DMS 273 (cell line): ENCODE data around the gene DHRS7C.

Experiments used
- DNase-seq: peaks from one replicate; lab custom pipeline; 2025; ENCODE audit not compliant: unreplicated experiment; lab: John Stamatoyannopoulos, UW

DHRS7C gene, protein sequence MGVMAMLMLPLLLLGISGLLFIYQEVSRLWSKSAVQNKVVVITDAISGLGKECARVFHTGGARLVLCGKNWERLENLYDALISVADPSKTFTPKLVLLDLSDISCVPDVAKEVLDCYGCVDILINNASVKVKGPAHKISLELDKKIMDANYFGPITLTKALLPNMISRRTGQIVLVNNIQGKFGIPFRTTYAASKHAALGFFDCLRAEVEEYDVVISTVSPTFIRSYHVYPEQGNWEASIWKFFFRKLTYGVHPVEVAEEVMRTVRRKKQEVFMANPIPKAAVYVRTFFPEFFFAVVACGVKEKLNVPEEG

DNA sequence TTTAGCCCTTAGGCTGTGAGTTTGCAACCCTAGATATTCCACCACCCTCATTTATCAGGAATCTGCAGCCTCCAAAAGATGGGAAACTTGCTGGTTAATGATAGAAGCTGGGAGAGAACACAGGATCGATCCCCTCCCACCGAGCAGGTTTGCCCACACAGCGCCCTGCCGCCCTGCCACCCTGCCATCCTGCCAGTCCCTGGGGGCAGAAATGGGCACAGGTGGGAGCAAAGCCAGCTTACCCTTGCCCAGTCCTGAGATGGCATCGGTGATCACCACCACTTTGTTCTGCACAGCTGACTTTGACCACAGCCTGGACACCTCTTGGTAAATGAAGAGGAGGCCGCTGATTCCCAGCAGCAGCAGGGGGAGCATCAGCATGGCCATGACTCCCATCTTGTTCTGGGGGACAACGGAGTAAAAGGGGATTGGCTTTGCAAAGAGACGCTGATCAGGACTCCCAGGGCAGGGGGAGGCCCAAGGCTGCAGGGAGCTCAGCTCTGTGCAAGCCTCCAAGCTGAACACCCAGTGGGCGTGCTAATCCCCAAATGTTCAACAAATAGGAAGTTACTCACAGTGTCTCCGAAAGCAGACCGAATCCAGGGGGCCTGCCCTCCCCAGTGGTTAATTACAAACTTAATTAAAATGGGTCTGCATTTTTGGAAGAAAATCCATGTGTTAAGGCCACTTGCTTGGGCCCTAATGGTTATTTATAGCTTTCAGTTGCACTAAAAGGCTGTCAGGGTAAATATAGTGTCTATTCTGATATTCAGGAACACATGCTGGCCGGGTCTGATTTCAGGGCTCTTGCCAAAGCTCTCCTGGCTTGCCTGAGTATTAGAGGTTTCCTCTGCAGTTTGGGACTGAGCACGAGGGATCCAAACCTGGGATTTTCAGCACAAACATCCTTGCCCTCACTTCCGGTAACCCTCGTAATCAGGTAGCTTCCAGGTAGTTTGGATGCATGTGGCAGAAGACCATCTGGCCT is at the start of gene DHRS7C:
TSS of gene DHRS7C (minus strand) at position 704 of the 988 bp plus-strand sequence. CDS start at position 396, 308 bp downstream.
- DNase-seq = peak; percentile 67

- no peak for DNase-seq
Measured at GRCh38 chr17:9839433-9839832, 48.0 kb upstream of the DHRS7C start.

DNA sequence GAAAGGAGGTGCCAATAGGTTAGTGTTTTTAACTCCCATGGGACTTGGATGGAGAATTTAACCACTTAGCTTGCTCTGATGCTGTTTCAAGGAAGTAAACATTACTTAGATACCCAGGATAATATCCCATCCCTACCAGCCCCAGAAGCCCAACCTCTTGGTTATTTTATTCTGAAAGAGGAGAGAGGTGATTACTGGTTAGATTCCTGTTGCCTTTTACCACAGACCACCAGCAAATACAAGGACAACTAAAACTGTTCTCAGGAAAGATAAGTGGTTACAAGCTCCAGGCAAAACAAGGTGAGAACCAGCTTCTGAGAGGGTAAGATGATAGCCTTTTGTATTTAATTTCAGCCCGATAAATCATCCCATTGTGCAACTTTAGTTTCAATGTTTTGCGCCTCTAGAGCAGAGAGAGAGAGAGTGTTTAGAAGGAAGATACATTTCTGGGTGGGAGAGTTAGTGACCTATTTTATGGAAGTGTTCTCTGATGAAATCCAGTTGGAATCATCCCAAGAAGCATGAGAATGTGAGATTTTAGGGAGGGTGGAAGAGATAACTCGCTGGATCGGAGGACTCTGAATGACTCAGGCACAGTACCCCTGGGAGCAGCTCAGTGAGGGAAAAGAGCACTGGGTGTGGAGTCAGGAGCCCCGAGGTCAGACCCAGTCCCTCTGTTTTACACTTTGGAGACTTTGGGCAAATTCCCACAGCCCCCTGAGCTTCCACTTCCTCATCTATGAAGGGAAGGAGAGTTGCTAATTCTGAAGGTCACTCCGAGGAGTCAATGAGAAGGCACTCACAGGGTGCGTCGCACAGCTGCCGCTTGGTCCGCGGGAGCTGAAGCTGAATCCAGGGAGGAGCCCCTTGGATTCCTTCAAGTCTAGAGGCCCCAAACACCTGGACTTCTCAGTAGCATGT is 46.4 kb upstream of the DHRS7C start:
- DNase-seq = no peak

GRCh38 chr17:9833922-9834321 is 42.5 kb upstream of the DHRS7C start:
- DNase-seq = no peak

- DNase-seq = no peak
Measured at GRCh38 chr17:9830711-9831110, 39.3 kb upstream of the DHRS7C start.

DNA sequence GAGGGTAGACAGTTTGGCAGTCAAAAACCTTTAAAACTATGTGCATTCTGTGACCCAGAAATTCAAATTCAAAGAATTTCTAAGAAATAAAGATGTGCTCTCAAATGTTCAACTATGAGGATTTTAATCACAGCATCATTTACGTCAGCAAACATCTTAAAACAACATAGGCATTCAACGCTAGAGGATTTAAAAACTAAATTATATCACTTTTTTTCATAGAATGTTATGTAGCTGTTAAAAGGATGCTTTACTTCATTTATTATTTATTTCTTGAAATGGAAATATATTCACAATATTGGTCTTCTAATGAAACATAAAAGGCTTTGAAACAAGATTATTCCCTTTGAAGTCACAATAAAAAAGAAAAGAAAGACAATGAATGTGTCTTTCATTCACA is 38.0 kb upstream of the DHRS7C start:
- DNase-seq = no peak

DNA sequence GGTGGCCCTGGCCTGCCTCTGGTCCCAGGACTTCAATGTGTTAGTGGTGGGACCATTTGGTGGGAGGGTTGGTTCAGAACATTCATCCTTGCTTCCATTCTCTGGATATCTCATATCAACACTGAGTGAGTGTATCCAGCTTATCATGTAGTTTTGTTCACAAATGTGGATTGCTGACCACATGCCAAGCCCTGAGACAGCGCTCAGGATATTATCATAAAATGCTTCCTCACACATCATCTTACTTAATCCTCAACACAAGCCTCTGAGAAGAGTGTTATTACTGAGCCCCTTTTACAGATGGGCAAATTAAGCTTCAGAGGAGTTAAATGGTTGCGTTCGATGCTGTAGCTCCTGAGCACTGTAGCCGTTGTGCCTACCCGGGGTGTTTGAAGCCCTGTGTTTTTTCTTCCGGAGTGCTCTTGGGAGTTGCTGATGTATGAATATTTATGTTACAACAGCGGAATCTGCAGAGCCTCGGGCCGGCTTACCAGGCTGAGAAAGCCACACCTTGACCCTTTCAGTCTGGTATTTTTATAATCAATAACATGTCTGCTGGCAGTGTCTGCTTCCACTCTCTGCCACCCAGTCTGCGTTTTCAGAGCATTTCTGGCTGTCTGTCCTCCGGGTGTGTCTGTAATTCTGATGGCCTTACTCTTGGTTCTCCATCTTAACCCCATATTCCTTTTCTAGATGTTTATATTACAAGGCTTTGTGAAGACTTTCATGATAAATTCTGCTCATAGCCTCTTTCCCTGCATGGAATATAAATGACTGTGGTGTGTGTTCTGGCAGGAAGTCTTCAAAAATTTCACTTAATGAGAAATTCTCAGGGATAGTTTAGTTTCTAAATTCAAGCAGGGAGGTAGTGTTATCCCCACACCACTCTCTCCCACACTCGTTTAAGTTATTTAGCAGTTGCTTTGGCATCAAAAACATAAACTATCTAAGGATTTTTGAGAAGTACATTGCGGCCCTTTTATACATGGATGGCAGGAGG is 37.2 kb upstream of the DHRS7C start:
- no peak for DNase-seq

DNA sequence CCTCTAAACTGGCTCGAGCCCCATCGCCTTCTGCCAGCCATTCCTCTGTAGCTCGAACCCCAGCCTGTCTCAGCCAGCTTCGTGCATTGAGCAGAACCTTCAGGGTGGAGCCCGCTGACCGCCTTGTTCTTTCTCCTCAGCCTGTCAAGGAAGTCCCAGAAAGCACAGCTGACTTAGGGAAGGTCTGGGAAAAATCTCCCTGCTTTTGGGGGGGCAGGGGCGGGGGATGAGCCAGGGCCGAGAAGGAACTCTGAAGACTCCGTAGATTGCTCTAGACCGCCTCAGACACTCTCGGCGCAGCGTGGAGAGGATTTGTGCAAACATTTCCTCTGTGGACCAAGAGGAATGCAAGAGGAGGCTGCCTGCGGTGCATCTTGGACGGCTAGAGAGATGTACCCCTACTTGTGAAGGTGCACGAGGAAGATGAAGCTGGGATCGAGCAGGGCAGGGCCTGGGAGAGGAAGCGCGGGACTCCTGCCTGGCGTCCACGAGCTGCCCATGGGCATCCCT is 34.3 kb upstream of the DHRS7C start, which contains the start of gene GLP2R:
TSS of gene GLP2R (plus strand) at position 284 of the 510 bp plus-strand sequence. CDS start at position 424, 140 bp downstream.
- DNase-seq = no peak

DNA sequence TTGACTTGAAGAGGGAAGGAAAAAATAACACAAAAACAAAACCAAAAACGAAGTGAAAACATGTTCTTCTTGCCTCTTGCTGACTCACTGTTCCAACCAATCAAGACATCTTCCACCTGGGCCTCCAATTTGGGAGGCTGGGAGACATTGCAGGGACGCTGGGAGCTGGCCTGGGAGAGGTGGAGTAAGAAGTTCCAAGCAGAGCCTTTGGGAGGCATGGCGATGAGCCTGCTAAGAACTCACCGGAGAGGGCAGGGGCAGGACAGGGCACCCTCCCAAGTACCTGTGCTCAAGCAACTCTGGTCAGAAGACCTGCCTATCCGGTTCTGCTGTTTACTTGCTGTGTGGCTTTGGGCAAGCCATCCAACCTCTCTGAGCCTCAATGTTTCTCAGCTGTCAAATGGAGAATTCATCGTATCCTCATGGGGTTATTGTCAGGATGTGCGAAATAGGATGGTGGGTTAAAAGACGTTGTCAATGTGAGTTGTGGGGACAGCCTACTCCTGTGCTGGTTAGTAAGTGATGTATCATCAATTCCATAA is 33.5 kb upstream of the DHRS7C start:
- no peak for DNase-seq

GRCh38 chr17:9824094-9824493 is 32.7 kb upstream of the DHRS7C start:
- DNase-seq = no peak

GRCh38 chr17:9821921-9822320 is 30.5 kb upstream of the DHRS7C start, which contains the start of gene GSG1L2:
TSS of gene GSG1L2 (minus strand) at chr17:9822079. CDS start at chr17:9822071, 8 bp downstream.
- peak; percentile 69 for DNase-seq

GRCh38 chr17:9820448-9820847 is 29.1 kb upstream of the DHRS7C start:
- no peak for DNase-seq

GRCh38 chr17:9818760-9819159 is 27.4 kb upstream of the DHRS7C start:
- no peak for DNase-seq

- peak; percentile 70 for DNase-seq
Measured at GRCh38 chr17:9817086-9817485, 25.7 kb upstream of the DHRS7C start.

DNA sequence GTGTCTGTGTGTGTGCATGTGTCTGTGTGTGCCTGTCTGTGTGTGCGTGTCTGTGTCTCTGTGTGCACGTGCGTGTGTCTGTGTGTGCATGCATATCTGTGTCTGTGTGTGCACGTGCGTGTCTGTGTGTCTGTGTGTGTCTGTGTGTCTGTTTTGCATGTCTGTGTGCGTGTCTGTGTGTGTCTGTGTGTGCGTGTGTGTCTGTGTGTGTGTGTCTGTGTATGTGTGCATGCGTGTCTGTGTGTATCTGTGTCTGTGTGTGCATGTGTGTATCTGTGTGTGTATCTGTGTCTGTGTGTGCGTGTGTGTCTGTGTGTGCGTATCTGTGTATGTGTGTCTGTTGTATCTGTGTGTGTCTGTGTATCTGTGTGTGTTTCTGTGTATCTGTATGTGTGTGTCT is 25.1 kb upstream of the DHRS7C start:
- no peak for DNase-seq

DNA sequence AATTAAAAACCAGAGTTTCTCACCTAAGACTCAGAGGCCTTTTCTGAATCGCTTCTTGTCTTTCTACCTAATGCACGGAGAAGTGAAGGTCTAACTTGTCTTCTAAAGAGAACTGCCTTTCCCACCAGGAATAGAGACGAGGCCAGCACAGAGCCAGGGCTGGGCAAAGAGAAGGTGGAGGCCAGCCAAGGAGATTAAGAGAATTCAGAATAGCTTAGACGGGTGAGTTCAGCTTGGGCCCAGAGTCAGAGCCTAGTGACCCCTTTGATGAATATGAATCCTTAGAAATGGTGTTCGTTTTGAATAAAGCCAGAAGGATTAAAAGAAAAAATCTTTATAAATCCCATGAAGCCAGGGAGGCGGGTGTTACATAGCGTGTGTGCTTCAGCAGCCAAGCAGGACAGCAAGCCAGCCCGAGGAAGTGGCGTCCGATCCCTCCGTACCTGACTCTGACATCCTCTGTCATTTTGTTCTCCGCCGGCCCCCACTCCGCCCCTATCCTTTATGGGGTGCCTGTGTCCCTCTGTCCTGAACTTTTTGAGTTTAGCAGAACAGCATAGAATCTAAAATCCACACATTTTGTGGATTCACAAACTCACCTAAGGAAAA is 23.0 kb upstream of the DHRS7C start:
- no peak for DNase-seq

DNA sequence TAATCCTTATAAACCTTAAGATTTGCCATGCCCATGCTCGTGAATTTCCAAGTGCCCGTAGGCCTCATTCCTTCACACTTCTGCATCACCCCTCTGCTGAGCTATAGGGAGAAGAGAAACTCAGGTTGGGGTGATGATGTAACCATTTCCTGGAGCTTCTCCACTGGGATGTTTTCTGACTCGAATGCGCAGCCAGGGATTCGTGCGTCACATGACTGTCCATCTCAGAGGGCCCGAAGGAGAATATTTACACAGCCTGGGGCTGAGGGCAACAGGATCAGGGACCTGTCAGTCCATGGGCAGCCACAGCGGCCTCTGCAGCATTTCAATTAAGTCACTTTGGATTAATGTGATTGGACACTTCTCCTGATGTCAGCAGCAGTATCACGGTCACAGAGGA is 21.8 kb upstream of the DHRS7C start:
- no peak for DNase-seq

DNA sequence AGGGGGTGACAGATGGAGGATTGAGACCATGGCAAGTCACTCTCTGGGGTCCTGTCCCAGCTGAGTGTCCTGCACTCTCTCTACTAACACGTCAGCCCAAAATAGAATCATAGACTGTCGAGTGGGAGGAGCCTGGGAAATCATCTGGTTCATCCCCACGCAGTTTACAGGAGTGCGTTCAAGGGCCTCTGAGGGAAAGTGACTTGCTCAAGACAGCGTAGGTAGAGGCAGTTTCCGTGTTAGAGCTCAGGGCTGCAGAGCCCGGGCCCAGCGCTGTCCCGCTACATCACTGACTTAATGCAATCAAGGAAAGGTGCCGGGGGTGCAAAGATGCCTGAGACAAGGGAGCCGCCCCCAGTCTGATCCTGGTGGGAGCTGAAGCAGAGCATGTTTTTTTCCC is 20.1 kb upstream of the DHRS7C start:
- no peak for DNase-seq

DNA sequence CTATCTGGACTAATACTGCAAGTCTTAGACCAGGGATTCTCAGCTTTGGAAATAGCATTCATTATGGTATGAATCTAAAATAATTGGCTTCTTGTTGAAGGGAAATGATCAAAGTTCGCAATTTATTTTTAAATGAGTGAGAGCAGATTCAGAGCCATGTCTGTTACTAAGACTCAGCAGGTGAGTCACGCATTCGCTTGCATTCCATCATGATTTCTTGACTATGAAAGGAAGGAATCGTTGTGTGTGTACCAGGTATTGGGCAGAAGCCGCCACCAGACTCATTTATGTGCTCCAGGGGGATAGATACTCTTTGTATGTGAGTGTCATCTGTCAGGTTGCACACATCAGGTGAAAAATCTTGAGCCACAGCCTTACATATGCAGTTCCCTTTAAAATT is 19.7 kb upstream of the DHRS7C start:
- no peak for DNase-seq
